CD4-positive, alpha-beta T cell treated with Interleukin-6 for 4 hours (primary cell): ENCODE measurements around the gene SMIM24.
"Not testable (repeated sequence)": the region's sequence is repeated elsewhere in the genome, so short reads cannot be mapped to it uniquely, and the experiment has no call there.

Experiments used
- DNase-seq: peaks from one replicate; pipeline ENCODE4 v3.0.0-alpha.2; 2020; ENCODE audit warnings: mixed read lengths

Gene SMIM24

DNA sequence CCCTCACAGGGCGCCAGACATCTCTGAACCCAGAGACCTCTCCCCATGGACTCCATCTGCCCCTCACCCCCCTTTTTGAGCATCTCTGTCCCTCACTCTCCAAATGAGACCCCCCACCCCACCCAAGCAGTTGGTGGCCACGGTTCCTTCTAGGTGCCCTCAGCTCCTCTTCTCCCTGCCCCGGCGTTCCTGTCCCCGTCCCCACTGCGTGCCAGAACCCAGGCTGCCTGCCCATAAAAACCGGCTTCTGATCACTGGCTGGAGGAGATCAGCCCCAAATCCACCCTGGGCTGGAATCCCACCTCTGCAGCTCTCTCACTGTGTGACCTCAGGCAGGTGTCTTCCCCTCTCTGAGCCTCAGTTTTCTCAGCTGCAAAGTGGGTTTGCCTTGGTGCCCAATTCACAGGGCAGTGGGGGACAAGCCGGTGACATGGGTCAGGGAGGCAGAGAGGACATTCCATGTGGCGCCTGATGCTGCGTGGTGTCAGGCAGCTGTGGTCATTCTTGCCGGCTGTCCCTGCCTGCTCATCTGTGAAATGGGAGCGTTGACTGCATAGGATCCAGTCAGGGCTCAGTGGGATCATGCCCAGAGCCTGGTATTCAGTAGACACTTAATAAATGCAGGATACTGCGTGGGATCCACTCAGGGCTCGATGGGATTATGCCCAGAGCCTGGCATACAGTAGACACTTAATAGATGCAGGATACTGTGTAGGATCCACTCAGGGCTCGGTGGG, 25.5 kb downstream of the SMIM24 start:
- no peak for DNase-seq

DNA sequence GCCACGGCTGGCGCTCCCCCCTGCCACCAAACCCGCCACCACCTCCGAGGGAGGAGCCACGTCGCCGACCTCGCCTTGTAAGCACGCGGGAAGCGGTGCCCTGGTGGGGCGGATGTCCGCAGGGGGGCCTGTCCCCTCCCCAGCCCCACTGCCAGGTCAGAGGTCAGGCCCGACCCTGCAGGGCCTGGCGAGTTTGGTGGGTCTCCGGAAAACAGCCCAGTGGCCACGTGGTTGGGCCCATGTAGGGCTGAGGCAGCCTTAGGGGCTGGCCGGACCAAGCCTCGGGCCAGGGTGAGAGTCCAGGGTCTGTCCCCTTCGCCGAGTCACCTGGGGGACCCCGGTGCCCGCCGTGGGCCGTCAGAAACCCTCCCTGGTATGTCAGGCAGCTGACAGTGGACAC, 26.5 kb downstream of the SMIM24 start:
- DNase-seq, result no peak

DNA sequence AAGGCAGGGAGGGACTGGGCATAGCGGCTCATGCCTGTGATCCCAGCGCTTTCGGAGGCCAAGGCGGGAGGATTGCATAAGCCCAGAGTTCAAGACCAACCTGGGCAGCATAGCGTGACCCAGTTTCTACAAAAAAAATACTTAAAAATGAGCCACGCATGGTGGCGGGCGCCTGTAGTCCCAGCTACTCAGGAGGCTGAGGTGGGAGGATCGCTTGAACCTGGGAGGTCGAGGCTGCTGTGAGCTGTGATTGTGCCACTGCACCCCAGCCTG, 27.4 kb downstream of the SMIM24 start:
- not testable (repeated sequence) for DNase-seq

DNA sequence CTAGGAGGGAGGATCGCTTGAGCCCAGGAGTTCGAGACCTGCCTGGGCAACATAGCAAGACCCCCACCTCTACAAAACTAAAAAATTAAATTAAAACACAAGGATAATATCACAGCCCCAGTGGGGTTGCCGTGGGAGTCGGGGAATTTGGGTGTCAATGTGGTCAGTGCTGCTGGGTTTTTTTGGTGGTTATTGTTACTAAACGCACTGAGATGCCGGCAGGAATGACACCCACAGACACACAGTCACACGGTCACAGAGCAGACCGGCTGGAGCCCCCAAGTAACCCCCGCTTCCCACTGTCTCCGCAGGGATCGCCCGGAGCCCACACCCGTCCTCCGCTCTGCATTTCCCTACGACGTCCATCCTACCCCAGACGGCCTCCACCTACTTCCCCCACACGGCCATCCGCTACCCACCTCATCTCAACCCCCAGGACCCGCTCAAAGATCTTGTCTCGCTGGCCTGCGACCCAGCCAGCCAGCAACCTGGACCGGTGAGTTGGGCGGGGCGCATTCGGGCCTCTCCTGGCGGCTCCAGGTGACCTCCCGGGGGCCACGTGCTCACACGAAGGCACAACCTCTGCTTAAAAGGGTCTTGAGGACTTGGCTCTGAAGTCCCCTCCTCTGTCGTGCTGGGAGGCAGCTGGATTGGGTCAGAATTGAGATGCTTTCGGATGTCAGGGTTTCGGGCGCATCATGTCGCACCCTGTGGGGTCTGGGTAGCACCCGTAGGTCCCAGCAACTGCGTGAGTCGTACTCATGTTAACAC, 28.0 kb downstream of the SMIM24 start:
- no peak for DNase-seq

DNA sequence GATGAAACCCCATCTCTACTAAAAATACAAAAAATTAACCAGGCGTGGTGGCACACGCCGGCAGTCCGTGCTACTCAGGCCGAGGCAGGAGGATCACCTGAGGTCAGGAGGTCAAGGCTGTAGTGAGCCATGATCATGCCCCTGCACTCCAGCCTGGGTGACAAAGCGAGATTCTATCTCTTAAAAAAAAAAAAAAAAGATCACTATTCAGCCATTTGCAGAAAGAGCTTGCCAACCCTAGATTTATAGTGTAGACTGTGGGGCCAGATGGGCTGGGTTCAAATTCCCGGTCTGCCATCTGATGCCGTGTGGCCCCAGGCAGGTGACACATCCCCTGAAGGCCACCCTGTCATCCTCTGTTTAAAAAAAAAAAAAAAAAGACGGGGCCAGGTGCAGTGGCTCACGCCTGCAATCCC, 28.9 kb downstream of the SMIM24 start:
- DNase-seq, result no peak

DNA sequence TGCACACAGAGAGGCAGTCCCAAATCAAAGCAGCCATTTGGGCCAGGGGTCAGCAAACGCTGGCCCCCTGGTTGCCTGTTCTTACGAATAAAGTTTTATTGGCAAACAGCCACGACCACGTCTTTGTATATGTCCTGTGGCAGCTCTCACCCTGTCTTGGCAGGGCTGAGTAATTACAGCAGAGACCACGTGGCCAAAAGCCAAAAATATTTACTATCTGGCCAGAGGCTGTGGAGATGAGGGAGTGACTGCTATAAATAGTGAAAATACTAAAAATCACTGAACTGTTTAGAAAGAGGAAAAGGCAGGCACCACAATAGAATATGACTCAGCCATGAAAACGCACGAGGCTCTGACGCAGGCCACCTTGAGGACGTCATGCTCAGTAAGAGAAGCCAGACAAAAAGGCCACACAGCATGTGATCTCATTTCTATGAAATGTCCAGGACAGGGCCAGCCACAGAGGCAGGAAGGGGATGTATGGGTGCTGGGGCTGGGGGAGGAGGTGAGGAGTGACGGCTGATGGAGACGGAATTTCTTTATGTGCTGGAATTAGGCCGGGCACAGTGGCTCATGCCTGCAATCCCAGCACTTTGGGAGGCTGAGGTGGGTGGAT, 29.4 kb downstream of the SMIM24 start:
- DNase-seq, result no peak

DNA sequence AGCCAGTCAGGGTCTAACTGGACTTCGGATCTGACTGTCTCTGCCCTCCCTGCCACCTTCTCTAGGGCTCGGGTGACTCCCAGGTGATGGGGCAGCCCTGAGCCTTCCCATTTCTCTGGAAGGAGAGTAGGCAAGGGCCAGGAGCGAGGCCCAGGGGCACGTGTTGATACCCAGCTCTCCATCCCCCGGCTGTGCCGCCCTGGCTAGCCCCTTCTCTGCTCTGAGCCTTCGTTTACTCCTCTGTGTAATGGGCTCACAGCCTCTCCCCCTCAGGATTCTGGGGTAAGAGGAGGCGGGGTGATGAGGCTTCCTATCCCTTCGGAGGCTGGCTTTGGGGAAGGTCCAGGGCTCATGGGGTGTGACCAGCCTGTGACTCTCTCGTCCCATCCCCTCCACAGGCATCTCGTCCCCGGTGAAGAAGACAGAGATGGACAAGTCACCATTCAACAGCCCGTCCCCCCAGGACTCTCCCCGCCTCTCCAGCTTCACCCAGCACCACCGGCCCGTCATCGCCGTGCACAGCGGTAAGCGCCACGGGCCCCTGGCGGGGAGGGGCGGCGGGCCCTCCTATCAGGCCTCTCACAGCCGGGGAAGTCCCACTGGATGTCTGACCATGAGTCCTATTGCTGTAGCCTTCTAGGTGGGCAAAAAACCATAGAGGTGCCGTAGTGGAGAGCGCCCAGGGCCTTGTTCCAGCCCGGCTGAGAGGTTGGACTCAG, 31.6 kb downstream of the SMIM24 start:
- DNase-seq, result no peak

DNA sequence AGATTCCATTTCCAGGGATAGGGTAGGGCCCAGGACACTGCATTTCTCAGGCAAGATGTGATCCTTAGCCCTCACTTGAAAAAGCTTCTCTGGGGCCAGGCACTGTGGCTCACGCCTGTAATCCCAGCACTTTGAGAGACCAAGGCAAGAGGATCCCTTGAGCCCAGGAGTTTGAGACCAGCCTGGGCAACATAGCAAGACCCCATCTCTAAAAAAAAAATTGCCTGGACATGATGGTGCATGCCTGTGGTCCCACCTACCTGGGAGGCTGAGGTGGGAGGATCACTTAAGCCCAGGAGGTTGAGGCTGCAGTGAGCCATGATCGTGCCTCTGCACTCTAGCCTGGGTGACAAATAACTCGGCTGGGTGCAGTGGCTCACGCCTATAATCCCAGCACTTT, 33.7 kb downstream of the SMIM24 start:
- DNase-seq, result not testable (repeated sequence)

DNA sequence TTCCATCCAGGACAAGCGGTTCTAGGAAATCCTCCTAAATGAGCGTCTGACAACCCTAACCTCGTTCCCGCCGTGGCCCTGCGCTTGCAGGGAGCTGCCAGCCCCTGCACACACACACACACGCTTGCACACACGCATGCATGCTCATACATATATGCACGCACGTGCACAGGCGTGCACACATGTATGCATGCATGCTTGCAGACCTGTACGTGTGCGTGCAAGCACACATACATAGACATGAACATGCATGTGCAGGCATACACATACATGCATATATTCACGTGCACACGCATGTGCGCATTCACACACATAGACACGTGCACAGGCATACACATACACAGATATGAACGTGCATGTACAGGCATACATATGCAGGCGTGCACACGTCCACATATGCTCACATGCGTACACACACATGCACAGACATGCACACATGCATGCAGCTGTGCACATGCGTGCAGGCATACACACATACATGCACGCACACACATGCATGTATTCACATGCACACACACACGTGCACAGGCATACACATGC, 35.6 kb downstream of the SMIM24 start:
- DNase-seq, result no peak

DNA sequence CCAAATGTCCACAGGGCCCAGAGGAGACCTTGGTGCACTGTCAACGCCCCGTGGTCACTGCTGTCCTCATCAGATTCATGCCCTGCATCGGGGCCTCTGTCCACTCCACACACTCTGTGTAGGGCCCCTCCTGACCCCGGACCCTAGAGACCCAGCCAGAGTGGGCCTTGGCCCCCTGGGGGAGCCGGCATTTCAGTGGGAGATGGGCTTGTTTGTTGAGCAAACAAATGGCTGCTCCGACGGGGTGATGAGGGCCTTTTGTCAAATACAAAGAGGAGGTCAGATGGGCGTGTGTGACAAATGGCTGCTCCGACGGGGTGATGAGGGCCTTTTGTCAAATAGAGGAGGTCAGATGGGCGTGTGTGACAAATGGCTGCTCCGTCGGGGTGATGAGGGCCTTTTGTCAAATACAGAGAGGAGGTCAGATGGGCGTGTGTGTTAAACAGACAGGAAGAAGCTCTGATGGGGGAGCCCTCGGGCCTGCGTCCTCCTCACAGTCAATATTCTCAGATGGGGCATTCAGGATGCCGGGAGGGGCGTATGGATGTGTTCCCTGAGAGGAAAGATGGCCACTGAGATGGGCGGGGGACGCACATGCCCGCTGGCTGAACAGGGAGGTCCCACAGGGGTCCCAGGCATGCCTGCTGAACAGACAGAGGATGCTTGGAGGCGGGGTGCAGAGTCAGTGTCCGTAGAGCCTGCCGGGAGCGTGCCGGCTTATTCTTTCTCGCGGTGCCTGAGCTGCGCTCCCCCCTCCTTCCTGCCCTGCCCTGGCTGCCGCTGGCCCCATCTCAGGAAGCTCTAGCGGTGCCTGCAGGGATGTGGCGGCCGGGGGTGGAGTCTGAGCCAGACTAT, 36.3 kb downstream of the SMIM24 start:
- no peak for DNase-seq

DNA sequence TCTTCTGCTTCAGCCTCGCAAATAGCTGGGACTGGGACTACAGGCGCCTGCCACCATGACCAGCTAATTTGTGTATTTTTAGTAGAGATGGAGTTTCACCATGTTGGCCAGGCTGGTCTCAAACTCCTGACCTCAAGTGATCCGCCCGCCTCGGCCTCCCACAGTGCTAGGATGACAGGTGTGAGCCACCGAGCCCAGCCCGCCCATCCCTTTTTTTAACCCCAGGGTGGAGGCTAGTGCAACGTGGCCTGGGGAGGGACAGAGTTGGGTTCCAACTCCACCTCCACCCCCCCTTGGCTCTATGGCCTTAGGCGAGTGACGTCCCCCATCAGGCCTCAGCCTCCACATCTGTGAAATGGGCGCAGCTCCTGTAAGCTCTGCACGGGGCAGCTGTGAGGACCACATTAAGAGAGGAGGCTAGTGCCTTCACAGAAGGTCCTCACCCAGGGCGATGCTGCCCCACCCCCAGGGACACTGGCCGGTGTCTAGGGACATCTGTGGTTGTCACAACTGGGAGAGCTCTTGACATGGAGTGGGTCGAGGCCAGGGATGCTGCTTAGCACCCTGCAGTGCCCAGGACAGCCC, 37.7 kb downstream of the SMIM24 start:
- DNase-seq, result no peak

DNA sequence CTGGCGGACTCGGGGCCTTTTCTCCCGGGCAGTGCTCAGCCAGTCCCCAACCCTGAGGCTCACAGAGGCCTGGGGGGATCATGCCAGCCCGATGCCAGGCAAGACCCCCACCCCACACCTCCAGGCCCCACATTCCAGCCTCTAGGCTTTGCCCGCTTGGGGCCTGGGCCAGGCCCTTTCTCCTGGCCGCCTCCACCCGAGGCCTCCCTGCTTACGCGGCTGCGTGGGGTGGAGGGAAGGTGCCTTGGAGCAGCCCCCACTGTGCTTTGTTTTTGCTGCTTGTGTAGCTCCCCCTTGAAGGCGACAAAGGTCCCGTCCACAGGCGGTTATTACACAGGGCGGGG, 38.4 kb downstream of the SMIM24 start:
- no peak for DNase-seq

DNA sequence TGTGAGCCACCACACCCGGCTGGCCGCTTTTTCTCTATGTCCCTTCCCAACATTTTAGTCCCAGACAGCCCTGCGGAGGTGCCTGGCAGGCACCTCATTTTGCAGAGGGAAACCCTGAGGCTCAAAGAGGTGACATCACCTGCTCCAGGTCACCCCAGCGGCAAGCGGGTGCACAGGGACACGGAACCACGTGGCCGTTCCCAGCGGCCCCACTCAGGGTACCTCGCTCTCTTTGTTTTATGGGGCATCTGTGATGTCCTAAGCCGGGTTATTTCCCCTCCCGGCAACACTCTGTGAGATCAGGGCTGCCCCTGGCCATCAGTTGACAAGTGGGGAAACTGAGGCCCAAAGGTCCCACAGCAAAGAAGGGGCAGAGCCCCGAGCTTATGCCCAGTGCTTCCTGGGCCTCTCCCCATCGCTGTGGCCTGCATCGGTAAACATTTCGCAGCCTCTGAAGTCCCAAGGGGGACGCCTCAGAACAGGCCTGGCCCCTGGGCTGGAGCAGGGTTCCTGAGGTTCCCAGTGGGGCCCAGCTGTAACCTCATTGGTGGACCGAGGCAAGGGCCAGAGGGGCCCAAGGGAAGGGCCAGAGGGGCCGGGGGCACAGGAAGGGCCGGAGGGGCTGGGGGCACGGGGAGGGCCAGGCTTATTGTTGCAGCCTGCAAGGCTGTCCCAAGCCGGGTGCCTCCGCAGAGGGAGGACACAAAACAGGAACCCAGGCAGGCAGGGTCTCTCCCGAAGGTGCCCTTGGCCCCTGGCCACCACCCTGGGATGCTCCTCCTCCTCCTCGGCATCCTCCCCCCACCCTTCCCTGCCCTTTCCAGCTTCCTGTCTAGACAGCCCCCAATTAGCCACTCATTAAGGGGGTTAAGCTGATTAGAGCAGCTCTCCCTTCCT, 39.0 kb downstream of the SMIM24 start:
- DNase-seq, result no peak

DNA sequence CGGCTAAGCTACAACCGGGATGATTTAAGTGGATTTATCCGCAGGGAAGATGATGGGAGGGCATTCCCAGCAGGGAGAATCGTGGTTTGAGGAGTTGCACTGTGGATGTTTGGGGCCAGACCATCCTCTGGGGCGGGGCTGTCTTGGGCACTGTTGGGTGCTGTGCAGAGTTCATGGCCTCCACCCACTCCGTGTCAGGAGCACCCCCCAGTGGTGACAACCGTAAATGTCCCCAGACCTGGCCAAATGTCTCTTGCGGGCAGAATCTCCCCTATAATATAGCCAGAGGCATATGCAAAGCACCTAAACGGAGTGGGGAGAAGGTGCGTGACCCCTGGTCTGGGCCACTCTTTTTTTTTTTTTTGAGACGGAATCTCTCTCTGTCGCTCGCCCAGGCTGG, 40.2 kb downstream of the SMIM24 start:
- peak; percentile 64 for DNase-seq

DNA sequence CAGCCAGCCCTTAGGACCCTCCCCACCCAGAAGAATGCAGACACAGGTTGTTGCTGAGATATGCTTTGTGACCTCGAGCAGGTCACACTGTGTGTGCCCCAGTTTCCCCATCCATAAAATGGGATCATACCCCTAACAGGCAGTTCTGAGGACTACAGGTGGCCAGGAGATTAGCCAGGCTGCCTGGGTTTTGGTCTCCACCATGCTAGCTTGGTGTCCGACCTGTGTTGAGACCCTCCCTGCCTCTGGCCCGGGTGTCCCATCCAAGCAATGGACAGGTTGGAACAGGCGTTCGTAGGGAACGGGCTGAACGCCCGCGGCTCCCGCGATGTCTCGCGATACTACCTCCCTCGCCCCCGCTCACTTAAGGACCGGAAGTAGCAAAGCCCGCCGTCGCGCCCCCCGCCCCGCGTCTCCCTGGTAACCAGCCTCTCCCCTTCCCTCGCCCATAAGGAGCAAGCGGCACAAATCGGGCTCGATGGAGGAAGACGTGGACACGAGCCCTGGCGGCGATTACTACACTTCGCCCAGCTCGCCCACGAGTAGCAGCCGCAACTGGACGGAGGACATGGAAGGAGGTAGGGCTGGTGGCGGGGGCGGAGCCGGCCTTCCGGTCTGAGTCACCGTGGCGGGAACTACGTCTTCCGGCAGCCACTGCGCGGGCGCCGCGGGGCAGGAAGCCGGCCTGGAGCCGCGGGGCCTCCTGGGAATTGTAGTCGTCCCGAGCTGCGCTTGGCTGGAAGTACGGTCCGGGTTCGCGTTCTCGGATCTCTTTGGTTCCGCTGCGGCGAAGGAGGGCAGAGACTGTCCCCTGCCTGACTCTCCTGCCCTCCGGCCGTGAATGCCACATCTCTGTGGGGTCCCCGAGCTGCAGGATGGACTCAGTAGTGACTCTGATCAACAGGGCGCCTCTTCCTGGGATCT, 45.4 kb downstream of the SMIM24 start:
- peak; percentile 97 for DNase-seq

DNA sequence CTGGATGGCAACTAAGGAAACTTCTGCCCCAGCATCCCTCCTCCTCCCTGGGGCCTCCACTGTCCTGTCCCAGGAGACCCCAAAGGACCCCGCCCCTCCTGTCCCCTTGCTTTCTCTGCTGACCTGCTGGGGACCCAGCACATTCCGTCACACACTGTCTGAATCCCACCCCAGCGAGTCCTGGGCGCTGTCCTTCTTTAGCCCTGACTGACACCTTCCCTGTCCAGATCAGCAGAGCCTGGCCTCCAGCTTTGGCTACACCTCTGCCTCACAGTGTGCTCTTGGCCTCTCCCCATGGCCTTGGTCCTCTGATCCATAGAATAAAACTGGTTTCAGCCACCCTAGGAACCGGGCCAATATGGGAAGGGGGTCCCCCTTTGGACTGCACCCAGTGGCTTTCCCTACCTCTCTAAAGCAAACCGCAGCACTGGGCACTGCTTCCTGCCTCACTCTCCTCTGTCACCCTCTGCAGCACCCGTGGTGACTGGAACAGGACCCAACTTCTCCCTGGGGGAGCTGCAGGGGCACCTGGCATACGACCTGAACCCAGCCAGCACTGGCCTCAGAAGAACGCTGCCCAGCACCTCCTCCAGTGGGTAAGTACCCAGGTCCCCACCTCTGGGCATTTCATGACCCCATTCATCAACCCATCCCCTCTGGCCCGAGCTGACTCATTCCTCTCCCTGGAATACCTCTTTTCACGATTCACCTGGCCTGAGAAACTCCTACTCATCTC, 46.4 kb downstream of the SMIM24 start:
- no peak for DNase-seq

DNA sequence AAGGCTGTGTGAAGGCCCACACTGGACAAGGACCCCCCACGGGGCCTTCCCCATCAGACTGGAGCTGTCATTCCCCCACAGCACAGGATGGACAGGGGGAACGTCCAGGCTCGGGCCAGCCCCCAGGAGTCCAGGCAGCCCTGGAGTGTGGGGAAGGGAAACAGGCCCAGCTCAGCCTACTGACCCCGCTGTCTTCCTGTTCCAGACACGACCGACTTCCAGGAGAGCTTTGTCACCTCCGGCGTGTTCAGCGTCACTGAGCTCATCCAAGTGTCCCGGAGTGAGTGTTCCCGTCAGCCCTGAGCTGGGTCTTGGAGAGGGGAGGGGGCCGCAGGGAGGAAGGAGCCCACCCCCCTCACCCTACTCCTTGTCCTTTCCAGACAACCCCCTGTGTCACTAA, 47.0 kb downstream of the SMIM24 start:
- no peak for DNase-seq

DNA sequence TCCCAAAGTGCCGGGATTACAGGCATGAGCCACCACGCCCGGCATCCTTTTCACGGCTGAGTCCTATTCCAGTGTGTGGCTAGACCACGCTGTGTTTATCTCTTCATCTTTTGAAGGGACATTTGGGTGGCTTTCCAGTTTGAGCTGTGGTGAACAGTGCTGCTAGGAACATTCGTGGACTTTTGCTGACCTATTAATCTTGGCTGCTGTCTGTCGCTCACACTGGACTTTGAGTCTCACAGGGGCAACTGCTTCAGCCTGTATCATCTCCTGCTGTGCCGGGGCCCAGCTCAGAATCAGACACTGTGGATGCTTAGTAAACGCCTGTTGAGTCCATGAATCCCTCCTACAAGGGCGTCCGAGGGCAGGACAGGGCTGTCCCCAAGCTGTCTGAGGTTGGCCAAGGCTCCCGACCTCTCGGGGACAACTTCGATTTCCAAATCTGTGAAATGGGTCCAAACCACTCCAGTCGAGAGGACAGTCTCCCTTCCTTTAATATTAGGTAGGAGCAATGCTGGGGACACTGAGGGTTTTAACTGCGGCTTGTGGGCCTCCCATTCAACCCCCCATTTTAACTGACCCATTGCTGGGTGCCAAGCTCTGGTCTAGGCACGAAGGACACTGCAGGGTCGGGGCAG, 48.4 kb downstream of the SMIM24 start:
- DNase-seq, result no peak

DNA sequence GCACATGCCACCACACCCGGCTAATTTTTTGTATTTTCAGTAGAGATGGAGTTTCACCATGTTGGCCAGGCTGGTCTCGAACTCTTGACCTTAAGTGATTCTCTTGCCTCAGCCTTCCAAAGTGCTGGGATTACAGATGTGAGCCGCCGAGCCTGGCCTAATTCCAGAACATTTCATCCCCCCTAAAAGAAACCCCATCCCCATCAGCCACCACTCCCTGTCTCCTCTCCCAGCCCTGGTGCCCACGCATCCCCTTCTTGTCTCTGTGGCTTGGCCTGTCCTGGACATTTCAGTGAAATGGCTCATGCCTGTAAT, 50.0 kb downstream of the SMIM24 start:
- DNase-seq, result not testable (repeated sequence)
